ENCODE results near the gene GRB10.

- no peak for TF ChIP-seq EZH2phosphoT487 (IDR thresholded peaks at IDR 0.05; ENCODE audit: unreplicated experiment)
- no peak for TF ChIP-seq CTCF (conservative IDR thresholded peaks at IDR 0.05; ENCODE audit: low read depth in 2 of 2)
- no peak for TF ChIP-seq POLR2AphosphoS5 (IDR thresholded peaks at IDR 0.05; ENCODE audit: low read depth)
- no peak for TF ChIP-seq ETS1 (IDR thresholded peaks at IDR 0.05)
- no peak for TF ChIP-seq NANOG (IDR thresholded peaks at IDR 0.05; ENCODE audit: borderline replicate concordance)
- TF ChIP-seq CREB1 (CRISPR knock-in tag; IDR thresholded peaks at IDR 0.05; ENCODE audit: low read depth), result no peak
- TF ChIP-seq EZH2 (IDR thresholded peaks at IDR 0.05; ENCODE audit: low read depth, unreplicated experiment), result no peak
- TF ChIP-seq JUNB (IDR thresholded peaks at IDR 0.05; ENCODE audit: unreplicated experiment), result no peak
- TF ChIP-seq, protein P1, sequence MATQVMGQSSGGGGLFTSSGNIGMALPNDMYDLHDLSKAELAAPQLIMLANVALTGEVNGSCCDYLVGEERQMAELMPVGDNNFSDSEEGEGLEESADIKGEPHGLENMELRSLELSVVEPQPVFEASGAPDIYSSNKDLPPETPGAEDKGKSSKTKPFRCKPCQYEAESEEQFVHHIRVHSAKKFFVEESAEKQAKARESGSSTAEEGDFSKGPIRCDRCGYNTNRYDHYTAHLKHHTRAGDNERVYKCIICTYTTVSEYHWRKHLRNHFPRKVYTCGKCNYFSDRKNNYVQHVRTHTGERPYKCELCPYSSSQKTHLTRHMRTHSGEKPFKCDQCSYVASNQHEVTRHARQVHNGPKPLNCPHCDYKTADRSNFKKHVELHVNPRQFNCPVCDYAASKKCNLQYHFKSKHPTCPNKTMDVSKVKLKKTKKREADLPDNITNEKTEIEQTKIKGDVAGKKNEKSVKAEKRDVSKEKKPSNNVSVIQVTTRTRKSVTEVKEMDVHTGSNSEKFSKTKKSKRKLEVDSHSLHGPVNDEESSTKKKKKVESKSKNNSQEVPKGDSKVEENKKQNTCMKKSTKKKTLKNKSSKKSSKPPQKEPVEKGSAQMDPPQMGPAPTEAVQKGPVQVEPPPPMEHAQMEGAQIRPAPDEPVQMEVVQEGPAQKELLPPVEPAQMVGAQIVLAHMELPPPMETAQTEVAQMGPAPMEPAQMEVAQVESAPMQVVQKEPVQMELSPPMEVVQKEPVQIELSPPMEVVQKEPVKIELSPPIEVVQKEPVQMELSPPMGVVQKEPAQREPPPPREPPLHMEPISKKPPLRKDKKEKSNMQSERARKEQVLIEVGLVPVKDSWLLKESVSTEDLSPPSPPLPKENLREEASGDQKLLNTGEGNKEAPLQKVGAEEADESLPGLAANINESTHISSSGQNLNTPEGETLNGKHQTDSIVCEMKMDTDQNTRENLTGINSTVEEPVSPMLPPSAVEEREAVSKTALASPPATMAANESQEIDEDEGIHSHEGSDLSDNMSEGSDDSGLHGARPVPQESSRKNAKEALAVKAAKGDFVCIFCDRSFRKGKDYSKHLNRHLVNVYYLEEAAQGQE (IDR thresholded peaks at IDR 0.05; ENCODE audit: unreplicated experiment), result no peak
Measured at GRCh38 chr7:50629238-50629901, 153.3 kb downstream of the GRB10 start.

Data from GM23338 (cell line).